Prostate gland (tissue), 2 donors: ENCODE results near the gene MORN1.

ENCODE experiments used
- POLR2A ChIP-seq: fragments of 450-650 bp; IDR thresholded peaks from one replicate; pipeline ENCODE4 v1.6.1; 2016; ENCODE audit warnings: antibody characterized with exemption, mild to moderate bottlenecking
- POLR2AphosphoS5 ChIP-seq: sonication (generic); formaldehyde crosslinking; IDR thresholded peaks from one replicate; pipeline ENCODE4 v1.6.1; 2017; ENCODE audit warnings: antibody characterized with exemption
- TF ChIP-seq, protein P1 (sequence below), 4 experiments: fragments of 200-600 bp in 2 of 4; fragments of 450-650 bp in 2 of 4; sonication (generic) in 2 of 4; IDR thresholded peaks; 1 replicate in 3 of 4; 2 replicates in 1 of 4; pipeline ENCODE4 v1.5.1; 2016 to 2019; ENCODE audit warnings: antibody characterized with exemption in 4 of 4, mild to moderate bottlenecking in 2 of 4, moderate library complexity in 2 of 4

GRCh38 chr1:2354511-2355372 is 36.6 kb downstream of the MORN1 start:
- TF ChIP-seq POLR2A (no peak), POLR2AphosphoS5 (no peak)
- TF ChIP-seq, protein P1, sequence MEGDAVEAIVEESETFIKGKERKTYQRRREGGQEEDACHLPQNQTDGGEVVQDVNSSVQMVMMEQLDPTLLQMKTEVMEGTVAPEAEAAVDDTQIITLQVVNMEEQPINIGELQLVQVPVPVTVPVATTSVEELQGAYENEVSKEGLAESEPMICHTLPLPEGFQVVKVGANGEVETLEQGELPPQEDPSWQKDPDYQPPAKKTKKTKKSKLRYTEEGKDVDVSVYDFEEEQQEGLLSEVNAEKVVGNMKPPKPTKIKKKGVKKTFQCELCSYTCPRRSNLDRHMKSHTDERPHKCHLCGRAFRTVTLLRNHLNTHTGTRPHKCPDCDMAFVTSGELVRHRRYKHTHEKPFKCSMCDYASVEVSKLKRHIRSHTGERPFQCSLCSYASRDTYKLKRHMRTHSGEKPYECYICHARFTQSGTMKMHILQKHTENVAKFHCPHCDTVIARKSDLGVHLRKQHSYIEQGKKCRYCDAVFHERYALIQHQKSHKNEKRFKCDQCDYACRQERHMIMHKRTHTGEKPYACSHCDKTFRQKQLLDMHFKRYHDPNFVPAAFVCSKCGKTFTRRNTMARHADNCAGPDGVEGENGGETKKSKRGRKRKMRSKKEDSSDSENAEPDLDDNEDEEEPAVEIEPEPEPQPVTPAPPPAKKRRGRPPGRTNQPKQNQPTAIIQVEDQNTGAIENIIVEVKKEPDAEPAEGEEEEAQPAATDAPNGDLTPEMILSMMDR (IDR thresholded peaks at IDR 0.05) = no peak
